Right ventricle myocardium inferior (tissue), 1 donor: Measurements from ENCODE around the gene PIP5K1A. TPM values are rescaled to one million over a fixed set of nuclear protein-coding genes. Genes with fewer than 3 reads are reported as not detected.
"Not testable (repeated sequence)": the region's sequence is repeated elsewhere in the genome, so short reads cannot be mapped to it uniquely, and the experiment has no call there.

ENCODE experiments used
- ATAC-seq: fragments of 200-7000 bp; cut with Tn5 transposase; one replicate; pipeline ENCODE4 v1.9.1; 2020; ENCODE audit warnings: mild to moderate bottlenecking, moderate library complexity
- DNase-seq: peaks from one replicate; pipeline ENCODE4 v3.0.0; 2021; ENCODE audit errors: missing footprints
- intact Hi-C: fragments of 100-400 bp; cut with DNase I; formaldehyde crosslinking; loops from one replicate; pipeline ENCODE4 v1.11.0; 2022
- total RNA-seq: library from RNA; stranded (reverse); fragmentation: NEBNext Ultra II Directional; extraction: Animal tissue kit (Norgen Biotek cat#: 25700); gene quantifications from one replicate; pipeline ENCODE4 v1.2.1, GENCODE V29; 2021
- donor health status: DM: no; HTN: yes; CAD: no; lungs with severe emphysema.

PIP5K1A gene
- total RNA-seq, 1 donor from 2014 or later, result 34.8 TPM

- no peak for ATAC-seq
- intact Hi-C loops, result no loop called here
Measured at GRCh38 chr1:151237678-151238466, 39.5 kb downstream of the PIP5K1A start.

GRCh38 chr1:151238467-151238739 lies 40.1 kb downstream of the PIP5K1A start:
- ATAC-seq (no peak), DNase-seq (no peak)
- intact Hi-C loops, result no loop called here

More at GRCh38 chr1:151237678-151238466, 39.5 kb downstream of the PIP5K1A start:
- no peak for DNase-seq

GRCh38 chr1:151242442-151242841 lies 44.1 kb downstream of the PIP5K1A start:
- ATAC-seq, result no peak
- intact Hi-C loops, result no loop called here

GRCh38 chr1:151243683-151244216 lies 45.4 kb downstream of the PIP5K1A start:
- no peak for DNase-seq
- intact Hi-C loops, result no loop called here
- no peak for ATAC-seq

More at GRCh38 chr1:151242442-151242841, 44.1 kb downstream of the PIP5K1A start:
- no peak for DNase-seq

- ATAC-seq, result no peak
- DNase-seq, result no peak
- intact Hi-C loops, result no loop called here
Measured at GRCh38 chr1:151246786-151247185, 48.4 kb downstream of the PIP5K1A start.

GRCh38 chr1:151251656-151252470 lies 53.5 kb downstream of the PIP5K1A start:
- peak; percentile 76 for DNase-seq
- intact Hi-C loops, result loop anchor here (10.0 kb wide), 1 partner anchor 157 kb away; no protein-coding TSS in a partner anchor
- ATAC-seq, result peak; percentile 40

- ATAC-seq, result peak; percentile 99
- intact Hi-C loops, result loop anchor here (2.0 to 10.0 kb wide), 2 partner anchors 56 to 160 kb away; partner anchors contain the start of gene PIP5K1A
Measured at GRCh38 chr1:151254217-151255213, 56.2 kb downstream of the PIP5K1A start, which contains the start of gene PSMD4. TSS of gene PSMD4 (plus strand) at chr1:151254734. CDS start at chr1:151254783, 49 bp downstream.

GRCh38 chr1:151255381-151255780 lies 57.0 kb downstream of the PIP5K1A start:
- ATAC-seq, result no peak
- no peak for DNase-seq
- intact Hi-C loops, result loop anchor here (2.0 to 10.0 kb wide), 2 partner anchors 57 to 161 kb away; partner anchors contain the start of gene PIP5K1A

More at GRCh38 chr1:151254217-151255213, 56.2 kb downstream of the PIP5K1A start, which contains the start of gene PSMD4:
- peak; percentile 95 for DNase-seq

- DNase-seq (no peak), ATAC-seq (no peak)
- intact Hi-C loops, result loop anchor here (10.0 kb wide), 1 partner anchor 165 kb away; no protein-coding TSS in a partner anchor
Measured at GRCh38 chr1:151259351-151259750, 61.0 kb downstream of the PIP5K1A start.

GRCh38 chr1:151265446-151266236 lies 67.3 kb downstream of the PIP5K1A start:
- no peak for ATAC-seq

GRCh38 chr1:151266315-151266714 lies 68.0 kb downstream of the PIP5K1A start:
- intact Hi-C loops, result no loop called here
- ATAC-seq, result no peak
- no peak for DNase-seq

More at GRCh38 chr1:151265446-151266236, 67.3 kb downstream of the PIP5K1A start:
- no peak for DNase-seq
- intact Hi-C loops, result no loop called here

- ATAC-seq, result no peak
- DNase-seq, result no peak
- intact Hi-C loops, result no loop called here
Measured at GRCh38 chr1:151266821-151267220, 68.5 kb downstream of the PIP5K1A start.

GRCh38 chr1:151267760-151268159 lies 69.4 kb downstream of the PIP5K1A start:
- DNase-seq (no peak), ATAC-seq (no peak)
- intact Hi-C loops, result no loop called here

- intact Hi-C loops, result no loop called here
- ATAC-seq (no peak), DNase-seq (no peak)
Measured at GRCh38 chr1:151273924-151274466, 75.6 kb downstream of the PIP5K1A start.

GRCh38 chr1:151275341-151275740 lies 77.0 kb downstream of the PIP5K1A start:
- ATAC-seq, DNase-seq, intact Hi-C loops: not testable (repeated sequence)

GRCh38 chr1:151277249-151277648 lies 78.9 kb downstream of the PIP5K1A start:
- ATAC-seq (no peak), DNase-seq (no peak)
- intact Hi-C loops, result no loop called here
